Measurements from ENCODE around the gene NT5DC3.

DNA sequence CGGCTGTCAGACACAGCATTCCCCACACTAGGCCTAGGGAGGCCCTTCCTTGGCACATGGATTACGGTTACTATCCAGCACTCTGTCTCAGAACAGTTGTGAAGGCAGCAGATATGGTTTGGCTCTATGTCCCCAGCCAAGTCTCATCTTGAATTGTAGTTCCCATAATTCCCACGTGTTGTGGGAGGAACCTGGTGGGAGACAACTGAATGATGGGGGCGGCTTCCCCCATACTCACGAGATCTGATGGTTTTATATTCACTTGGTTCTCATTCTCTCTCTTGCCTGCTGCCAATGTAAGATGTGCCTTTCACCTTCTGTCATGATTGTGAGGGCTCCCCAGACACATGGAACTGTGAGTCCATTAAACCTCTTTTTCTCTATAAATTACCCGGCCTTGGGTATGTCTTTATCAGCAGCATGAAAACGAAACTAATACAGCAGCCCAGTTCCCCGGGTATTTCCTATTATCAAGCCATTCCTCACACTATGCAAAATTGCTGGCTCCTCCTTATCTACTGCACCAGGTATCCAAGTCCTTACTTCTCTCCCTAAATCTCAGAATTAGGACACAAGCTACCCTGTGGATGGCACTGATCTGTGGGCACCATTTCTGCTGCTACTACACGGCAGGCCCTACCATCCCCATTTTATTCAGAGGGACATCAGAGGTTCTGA is 33.3 kb downstream of the NT5DC3 start:
- no peak for TF ChIP-seq POLR2A (IDR thresholded peaks at IDR 0.05)
- TF ChIP-seq, protein P1, sequence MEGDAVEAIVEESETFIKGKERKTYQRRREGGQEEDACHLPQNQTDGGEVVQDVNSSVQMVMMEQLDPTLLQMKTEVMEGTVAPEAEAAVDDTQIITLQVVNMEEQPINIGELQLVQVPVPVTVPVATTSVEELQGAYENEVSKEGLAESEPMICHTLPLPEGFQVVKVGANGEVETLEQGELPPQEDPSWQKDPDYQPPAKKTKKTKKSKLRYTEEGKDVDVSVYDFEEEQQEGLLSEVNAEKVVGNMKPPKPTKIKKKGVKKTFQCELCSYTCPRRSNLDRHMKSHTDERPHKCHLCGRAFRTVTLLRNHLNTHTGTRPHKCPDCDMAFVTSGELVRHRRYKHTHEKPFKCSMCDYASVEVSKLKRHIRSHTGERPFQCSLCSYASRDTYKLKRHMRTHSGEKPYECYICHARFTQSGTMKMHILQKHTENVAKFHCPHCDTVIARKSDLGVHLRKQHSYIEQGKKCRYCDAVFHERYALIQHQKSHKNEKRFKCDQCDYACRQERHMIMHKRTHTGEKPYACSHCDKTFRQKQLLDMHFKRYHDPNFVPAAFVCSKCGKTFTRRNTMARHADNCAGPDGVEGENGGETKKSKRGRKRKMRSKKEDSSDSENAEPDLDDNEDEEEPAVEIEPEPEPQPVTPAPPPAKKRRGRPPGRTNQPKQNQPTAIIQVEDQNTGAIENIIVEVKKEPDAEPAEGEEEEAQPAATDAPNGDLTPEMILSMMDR (IDR thresholded peaks at IDR 0.05) = no peak
